CD4-positive, alpha-beta T cell (primary cell): Measurements from ENCODE around the gene ARPC4. TPM values are rescaled to one million over a fixed set of nuclear protein-coding genes. Genes with fewer than 3 reads are reported as not detected.

Experiments
- ATAC-seq: fragments of 200-7000 bp; cut with Tn5 transposase; one replicate; pipeline ENCODE4 v1.10.0; 2022; ENCODE audit warnings: mild to moderate bottlenecking; ENCODE audit not compliant: poor library complexity
- CTCF ChIA-PET: fragments of 350-600 bp; sonication (Branson Sonifier 250); formaldehyde crosslinking; loops from one replicate; lab custom pipeline; 2021; ENCODE audit warnings: antibody characterized with exemption, inconsistent platforms; lab: Charles Lee
- POLR2A ChIA-PET: fragments of 350-600 bp; sonication (Branson Sonifier 250); formaldehyde crosslinking; loops from one replicate; lab custom pipeline; 2021; ENCODE audit warnings: antibody characterized with exemption, inconsistent platforms; lab: Charles Lee
- DNase-seq, 14 experiments: peaks; one replicate each; pipeline ENCODE4 v3.0.0-alpha.2; 2013 to 2020; ENCODE audit warnings: mixed read lengths in 2 of 14
- H3K27ac ChIP-seq, 2 donors: one replicate each; pipeline versions ENCODE4 v1.5.1 to v1.7.0; 2013; ENCODE audit warnings: low read length in 2 of 2, low read depth in 1 of 2, mild to moderate bottlenecking in 1 of 2
- H3K27me3 ChIP-seq, 2 experiments: 1 replicate in 1 of 2; 2 replicates in 1 of 2; pipeline versions ENCODE4 v1.6.1 to v1.7.0; 2013; ENCODE audit warnings: low read length in 2 of 2, control low read depth in 1 of 2, mild to moderate bottlenecking in 1 of 2, moderate library complexity in 1 of 2; ENCODE audit not compliant: insufficient read depth in 2 of 2, control insufficient read depth in 1 of 2
- H3K36me3 ChIP-seq: one replicate; pipeline ENCODE4 v1.6.1; 2013; ENCODE audit warnings: low read length, control low read depth; ENCODE audit not compliant: insufficient read depth
- H3K4me1 ChIP-seq: one replicate; pipeline ENCODE4 v1.6.1; 2013; ENCODE audit warnings: low read length, control low read depth; ENCODE audit not compliant: insufficient read depth
- H3K4me3 ChIP-seq: one replicate; pipeline ENCODE4 v1.5.1; 2013; ENCODE audit warnings: mild to moderate bottlenecking, low read length, moderate library complexity
- H3K9me3 ChIP-seq, 2 experiments: 1 replicate in 1 of 2; 2 replicates in 1 of 2; pipeline versions ENCODE4 v1.6.1 to v1.7.0; 2013; ENCODE audit warnings: low read length in 2 of 2, mild to moderate bottlenecking in 2 of 2, control low read depth in 1 of 2, moderate library complexity in 1 of 2; ENCODE audit not compliant: control insufficient read depth in 1 of 2, insufficient read depth in 1 of 2
- H3K27ac Mint-ChIP-seq: one replicate; pipeline ENCODE4 v1.8.0; 2020; ENCODE audit warnings: mixed read lengths
- H3K27me3 Mint-ChIP-seq: one replicate; pipeline ENCODE4 v1.8.0; 2021; ENCODE audit warnings: mixed read lengths
- H3K36me3 Mint-ChIP-seq: one replicate; pipeline ENCODE4 v1.8.0; 2021; ENCODE audit warnings: low read depth, mixed read lengths
- H3K4me1 Mint-ChIP-seq: one replicate; pipeline ENCODE4 v1.8.0; 2021; ENCODE audit warnings: low read depth, mixed read lengths
- H3K4me3 Mint-ChIP-seq: one replicate; pipeline ENCODE4 v1.8.0; 2020; ENCODE audit warnings: mild to moderate bottlenecking, mixed read lengths
- H3K9me3 Mint-ChIP-seq: one replicate; pipeline ENCODE4 v1.8.0; 2020; ENCODE audit warnings: mixed read lengths
- CTCF ChIP-seq: fragments of 200-600 bp; IDR thresholded peaks from one replicate; pipeline ENCODE4 v1.8.0; 2022; ENCODE audit warnings: antibody characterized with exemption, mild to moderate bottlenecking
- intact Hi-C, 2 experiments: fragments of 100-400 bp; cut with DNase I in 1 of 2; cut with micrococcal nuclease in 1 of 2; formaldehyde crosslinking; loops; one replicate each; pipeline versions ENCODE4 v1.15.1 to v1.9.0; 2023 to 2025; cut with DNase I, micrococcal nuclease
- total RNA-seq, 174 experiments: library from RNA in 2 of 174; stranded (reverse) in 2 of 174; gene quantifications; one replicate each; pipeline ENCODE4 v1.2.3 and lab custom pipeline; 2021 to 2026

ARPC4 gene
- total RNA-seq, 2 experiments from 2014 or later, result 88.7 to 91.3 TPM

GRCh38 chr3:9760779-9761505 lies 31.9 kb upstream of the ARPC4 start:
- no peaks in the 10 kb centered on the region for H3K9me3 Mint-ChIP-seq
- H3K27me3 ChIP-seq, result no peaks in the 10 kb centered on the region
- H3K9me3 ChIP-seq, result no peaks in the 10 kb centered on the region
- ChIA-PET POLR2A (interaction anchor here (0.6 kb wide), 1 partner anchor 11 kb away, joined by 6 read pairs; no protein-coding TSS in a partner anchor), CTCF (no interaction called here)
- ATAC-seq (no peak), DNase-seq (no peak)
- H3K27me3 Mint-ChIP-seq, result no peaks in the 10 kb centered on the region
- no peak overlapping the region for H3K27ac Mint-ChIP-seq
- H3K4me3 ChIP-seq, result no peak overlapping the region
- TF ChIP-seq CTCF, result no peak
- intact Hi-C loops, result loop anchor here in 1 of 2 experiments (1.0 kb wide), 1 partner anchor 9 kb away; no protein-coding TSS in a partner anchor
- H3K4me1 Mint-ChIP-seq, result no peaks in the 10 kb centered on the region
- peaks cover 50% of the 10 kb centered on the region for H3K36me3 ChIP-seq
- peaks cover 41% of the 10 kb centered on the region for H3K36me3 Mint-ChIP-seq
- peaks cover 9% of the 10 kb centered on the region for H3K4me1 ChIP-seq
- no peak overlapping the region for H3K27ac ChIP-seq
- no peak overlapping the region for H3K4me3 Mint-ChIP-seq

- no peak overlapping the region for H3K27ac Mint-ChIP-seq
- H3K4me3 Mint-ChIP-seq, result no peak overlapping the region
- CTCF ChIA-PET, result no interaction called here
- no peak for ATAC-seq
- intact Hi-C loops, result no loop called here
- H3K4me1 ChIP-seq, result peaks cover under 1% of the 10 kb centered on the region
- H3K9me3 Mint-ChIP-seq, result no peaks in the 10 kb centered on the region
- no peak overlapping the region for H3K27ac ChIP-seq
- H3K9me3 ChIP-seq, result no peaks in the 10 kb centered on the region
- no peak for DNase-seq
- H3K4me1 Mint-ChIP-seq, result no peaks in the 10 kb centered on the region
- no peaks in the 10 kb centered on the region for H3K27me3 ChIP-seq
- no peak overlapping the region for H3K4me3 ChIP-seq
- TF ChIP-seq CTCF, result no peak
- peaks cover 41% of the 10 kb centered on the region for H3K36me3 ChIP-seq
- POLR2A ChIA-PET, result no interaction called here
- H3K27me3 Mint-ChIP-seq, result no peaks in the 10 kb centered on the region
- H3K36me3 Mint-ChIP-seq, result peaks cover 32% of the 10 kb centered on the region
Observed at GRCh38 chr3:9761919-9762318, 31.0 kb upstream of the ARPC4 start.

GRCh38 chr3:9762871-9763270 lies 30.0 kb upstream of the ARPC4 start:
- Histone ChIP-seq H3K9me3 (no peaks in the 10 kb centered on the region), H3K27ac (no peak overlapping the region), H3K4me3 (no peak overlapping the region), H3K4me1 (peaks cover 5% of the 10 kb centered on the region), H3K27me3 (no peaks in the 10 kb centered on the region), H3K36me3 (peaks cover 31% of the 10 kb centered on the region)
- Mint-ChIP-seq H3K27ac (no peak overlapping the region), H3K9me3 (no peaks in the 10 kb centered on the region), H3K36me3 (peaks cover 24% of the 10 kb centered on the region), H3K4me3 (no peak overlapping the region), H3K27me3 (no peaks in the 10 kb centered on the region), H3K4me1 (no peaks in the 10 kb centered on the region)
- CTCF ChIA-PET, result no interaction called here
- intact Hi-C loops, result no loop called here
- no peak for TF ChIP-seq CTCF
- POLR2A ChIA-PET, result no interaction called here
- ATAC-seq, result no peak
- DNase-seq, result no peak
